NB4 (cell line): ENCODE measurements around the gene NAB1.

ENCODE experiments used
- DNase-seq: peaks from one replicate; pipeline ENCODE4 v3.0.0; 2010; ENCODE audit warnings: low read depth
- H3K4me3 ChIP-seq: one replicate; pipeline ENCODE4 v1.5.1; 2011; ENCODE audit warnings: mild to moderate bottlenecking, low read depth, low read length, moderate library complexity
- MAX ChIP-seq: IDR thresholded peaks from 2 replicates; pipeline ENCODE4 v1.6.1; 2011; ENCODE audit warnings: low read depth, low read length
- MYC ChIP-seq: IDR thresholded peaks from 2 replicates; pipeline ENCODE4 v1.6.1; 2011; ENCODE audit warnings: low read depth, low read length
- POLR2A ChIP-seq: IDR thresholded peaks from 2 replicates; pipeline ENCODE4 v1.6.1; 2011; ENCODE audit warnings: mild to moderate bottlenecking; ENCODE audit not compliant: insufficient read length; ENCODE audit errors: extremely low read depth
- TF ChIP-seq, protein P1 (sequence below): IDR thresholded peaks from one replicate; pipeline ENCODE4 v1.5.1; 2012; ENCODE audit warnings: low read depth, low read length

The NAB1 gene

DNA sequence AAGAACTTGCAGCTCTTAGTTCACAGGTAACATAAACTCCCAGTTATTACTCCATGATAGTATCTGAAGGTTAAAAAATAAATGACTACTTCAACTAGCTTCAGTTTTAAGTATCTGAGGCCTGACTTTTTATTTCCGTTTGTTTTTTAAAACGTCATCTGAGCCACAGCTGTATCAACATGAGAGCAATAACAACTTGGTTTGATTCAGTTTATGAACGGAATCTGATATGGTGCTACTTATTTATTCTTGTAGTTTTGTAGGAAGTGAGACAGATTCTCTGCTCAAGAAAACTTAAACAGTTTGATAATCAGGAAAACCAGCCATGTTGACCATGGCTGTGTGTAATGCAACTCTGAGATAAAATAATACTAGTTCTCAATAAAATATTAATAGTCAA lies 34.9 kb downstream of the NAB1 start:
- H3K4me3 ChIP-seq = no peak overlapping the region
- TF ChIP-seq MAX (no peak), MYC (no peak), POLR2A (no peak)
- TF ChIP-seq, protein P1, sequence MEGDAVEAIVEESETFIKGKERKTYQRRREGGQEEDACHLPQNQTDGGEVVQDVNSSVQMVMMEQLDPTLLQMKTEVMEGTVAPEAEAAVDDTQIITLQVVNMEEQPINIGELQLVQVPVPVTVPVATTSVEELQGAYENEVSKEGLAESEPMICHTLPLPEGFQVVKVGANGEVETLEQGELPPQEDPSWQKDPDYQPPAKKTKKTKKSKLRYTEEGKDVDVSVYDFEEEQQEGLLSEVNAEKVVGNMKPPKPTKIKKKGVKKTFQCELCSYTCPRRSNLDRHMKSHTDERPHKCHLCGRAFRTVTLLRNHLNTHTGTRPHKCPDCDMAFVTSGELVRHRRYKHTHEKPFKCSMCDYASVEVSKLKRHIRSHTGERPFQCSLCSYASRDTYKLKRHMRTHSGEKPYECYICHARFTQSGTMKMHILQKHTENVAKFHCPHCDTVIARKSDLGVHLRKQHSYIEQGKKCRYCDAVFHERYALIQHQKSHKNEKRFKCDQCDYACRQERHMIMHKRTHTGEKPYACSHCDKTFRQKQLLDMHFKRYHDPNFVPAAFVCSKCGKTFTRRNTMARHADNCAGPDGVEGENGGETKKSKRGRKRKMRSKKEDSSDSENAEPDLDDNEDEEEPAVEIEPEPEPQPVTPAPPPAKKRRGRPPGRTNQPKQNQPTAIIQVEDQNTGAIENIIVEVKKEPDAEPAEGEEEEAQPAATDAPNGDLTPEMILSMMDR = no peak

GRCh38 chr2:190684931-190685330 lies 36.0 kb downstream of the NAB1 start:
- TF ChIP-seq POLR2A (no peak), MYC (no peak), MAX (no peak)
- TF ChIP-seq, protein P1 = no peak
- no peak overlapping the region for H3K4me3 ChIP-seq
- DNase-seq = no peak

More for the DNA sequence above, 34.9 kb downstream of the NAB1 start:
- no peak for DNase-seq

- H3K4me3 ChIP-seq = no peak overlapping the region
- TF ChIP-seq, protein P1 = no peak
- no peak for TF ChIP-seq MYC
- TF ChIP-seq POLR2A = no peak
- no peak for TF ChIP-seq MAX
- no peak for DNase-seq
Measured at GRCh38 chr2:190685333-190685732, 36.5 kb downstream of the NAB1 start.

DNA sequence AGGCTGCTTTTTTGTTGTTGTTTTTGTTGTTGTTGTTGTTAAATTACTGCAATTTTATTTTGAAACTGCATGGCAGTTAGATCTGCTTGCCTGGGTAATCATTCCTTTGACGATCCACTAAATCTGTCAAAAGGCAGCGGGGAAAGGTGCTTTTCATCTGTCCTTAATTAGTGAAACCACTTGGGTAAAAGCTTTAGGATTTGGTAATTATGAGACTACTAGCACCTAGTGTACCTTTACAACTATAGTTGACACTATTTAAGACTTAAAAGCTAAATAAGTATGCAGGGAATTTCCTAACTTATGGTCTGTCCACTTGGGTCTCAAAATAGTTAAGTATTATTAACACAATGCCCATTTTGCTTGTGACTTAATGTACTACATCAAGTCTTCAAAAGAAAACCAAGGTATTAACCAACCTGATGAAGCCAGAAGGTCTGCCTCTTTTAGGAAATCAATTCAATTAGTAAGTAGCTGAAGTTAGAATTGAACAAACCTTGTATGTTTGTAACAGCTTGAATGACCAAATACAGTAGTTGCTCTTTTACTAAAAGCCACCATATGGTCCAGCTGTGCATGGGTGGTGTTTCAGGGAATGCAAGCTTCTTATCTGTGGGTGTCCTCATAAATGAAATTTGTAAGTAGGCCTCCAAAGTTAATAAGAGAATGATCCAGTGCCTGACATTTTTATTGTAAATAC lies 44.8 kb downstream of the NAB1 start:
- TF ChIP-seq POLR2A (no peak), MYC (no peak), MAX (no peak)
- TF ChIP-seq, protein P1 = no peak
- H3K4me3 ChIP-seq = no peak overlapping the region
- no peak for DNase-seq

GRCh38 chr2:190694479-190694878 lies 45.6 kb downstream of the NAB1 start:
- H3K4me3 ChIP-seq = no peak overlapping the region
- DNase-seq = no peak
- TF ChIP-seq MYC (no peak), MAX (no peak), POLR2A (no peak)
- TF ChIP-seq, protein P1 = no peak

DNA sequence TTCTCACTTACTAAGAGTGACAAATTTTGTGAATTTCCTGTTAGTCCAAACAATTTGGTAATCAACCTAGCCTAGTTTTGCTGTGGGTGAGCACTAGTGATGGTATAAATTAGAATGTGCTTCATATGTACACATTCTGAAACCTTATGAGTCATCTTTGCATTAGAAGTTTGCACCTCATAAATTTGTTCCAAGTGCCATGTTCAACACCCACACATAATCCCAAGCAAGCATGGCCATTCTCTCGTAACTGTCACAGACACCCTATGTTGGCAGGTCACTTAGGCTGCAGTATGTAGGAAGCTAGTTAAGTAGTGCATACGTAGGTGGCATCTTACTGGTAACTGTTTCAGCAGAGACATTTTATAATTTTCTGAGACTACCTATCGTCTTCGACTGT lies 46.9 kb downstream of the NAB1 start:
- peak; percentile 11 for DNase-seq
- H3K4me3 ChIP-seq = no peak overlapping the region
- TF ChIP-seq, protein P1 = no peak
- no peak for TF ChIP-seq MAX
- no peak for TF ChIP-seq MYC
- no peak for TF ChIP-seq POLR2A
